GM21717 (cell line): ENCODE data around the gene EFCC1.

Experiments
- ATAC-seq: cut with Tn5 transposase; IDR thresholded peaks from one replicate; pipeline ENCODE4 v1.9.1; 2021; ENCODE audit warnings: mild to moderate bottlenecking, moderate library complexity; ENCODE audit not compliant: unreplicated experiment

EFCC1 gene

GRCh38 chr3:129030611-129031010, 29.5 kb downstream of the EFCC1 start:
- no peak for ATAC-seq

GRCh38 chr3:129031476-129032215, 30.5 kb downstream of the EFCC1 start:
- ATAC-seq: no peak

- ATAC-seq: no peak
Measured at GRCh38 chr3:129032716-129033115, 31.6 kb downstream of the EFCC1 start.

- ATAC-seq: no peak
Measured at GRCh38 chr3:129033151-129033550, 32.0 kb downstream of the EFCC1 start.

GRCh38 chr3:129033633-129034321, 32.7 kb downstream of the EFCC1 start:
- no peak for ATAC-seq

- ATAC-seq: no peak
Measured at GRCh38 chr3:129034642-129035041, 33.5 kb downstream of the EFCC1 start.

GRCh38 chr3:129035360-129036221, 34.5 kb downstream of the EFCC1 start:
- ATAC-seq: no peak

- no peak for ATAC-seq
Measured at GRCh38 chr3:129036222-129037092, 35.4 kb downstream of the EFCC1 start.

GRCh38 chr3:129037093-129037419, 36.0 kb downstream of the EFCC1 start:
- ATAC-seq: no peak

GRCh38 chr3:129038121-129038855, 37.2 kb downstream of the EFCC1 start:
- no peak for ATAC-seq

GRCh38 chr3:129039271-129040038, 38.4 kb downstream of the EFCC1 start:
- ATAC-seq: no peak

- ATAC-seq: no peak
Measured at GRCh38 chr3:129040039-129040336, 38.9 kb downstream of the EFCC1 start.

- ATAC-seq: no peak
Measured at GRCh38 chr3:129040579-129041300, 39.6 kb downstream of the EFCC1 start.

- no peak for ATAC-seq
Measured at GRCh38 chr3:129045675-129046036, 44.6 kb downstream of the EFCC1 start.

GRCh38 chr3:129046037-129046731, 45.1 kb downstream of the EFCC1 start:
- ATAC-seq: no peak

GRCh38 chr3:129046732-129047552, 45.8 kb downstream of the EFCC1 start:
- no peak for ATAC-seq

- ATAC-seq: no peak
Measured at GRCh38 chr3:129047553-129047839, 46.4 kb downstream of the EFCC1 start.
